Tibial nerve (tissue), 4 donors: ENCODE data around the gene VANGL1.

ENCODE experiments used
- EP300 ChIP-seq, 2 donors: sonication (generic); formaldehyde crosslinking; IDR thresholded peaks; one replicate each; pipeline ENCODE4 v1.6.1; 2017; ENCODE audit warnings: antibody characterized with exemption in 2 of 2, mild to moderate bottlenecking in 1 of 2
- POLR2A ChIP-seq, 2 donors: fragments of 450-650 bp; IDR thresholded peaks; one replicate each; pipeline ENCODE4 v1.6.1; 2017; ENCODE audit warnings: antibody characterized with exemption in 2 of 2, mild to moderate bottlenecking in 2 of 2, moderate library complexity in 2 of 2
- TF ChIP-seq, protein P1 (sequence below), 5 experiments: fragments of 200-600 bp in 3 of 5; fragments of 450-650 bp in 2 of 5; sonication (generic) in 3 of 5; IDR thresholded peaks; one replicate each; pipeline ENCODE4 v1.5.1; 2016 to 2019; ENCODE audit warnings: antibody characterized with exemption in 5 of 5, mild to moderate bottlenecking in 3 of 5, moderate library complexity in 2 of 5

DNA sequence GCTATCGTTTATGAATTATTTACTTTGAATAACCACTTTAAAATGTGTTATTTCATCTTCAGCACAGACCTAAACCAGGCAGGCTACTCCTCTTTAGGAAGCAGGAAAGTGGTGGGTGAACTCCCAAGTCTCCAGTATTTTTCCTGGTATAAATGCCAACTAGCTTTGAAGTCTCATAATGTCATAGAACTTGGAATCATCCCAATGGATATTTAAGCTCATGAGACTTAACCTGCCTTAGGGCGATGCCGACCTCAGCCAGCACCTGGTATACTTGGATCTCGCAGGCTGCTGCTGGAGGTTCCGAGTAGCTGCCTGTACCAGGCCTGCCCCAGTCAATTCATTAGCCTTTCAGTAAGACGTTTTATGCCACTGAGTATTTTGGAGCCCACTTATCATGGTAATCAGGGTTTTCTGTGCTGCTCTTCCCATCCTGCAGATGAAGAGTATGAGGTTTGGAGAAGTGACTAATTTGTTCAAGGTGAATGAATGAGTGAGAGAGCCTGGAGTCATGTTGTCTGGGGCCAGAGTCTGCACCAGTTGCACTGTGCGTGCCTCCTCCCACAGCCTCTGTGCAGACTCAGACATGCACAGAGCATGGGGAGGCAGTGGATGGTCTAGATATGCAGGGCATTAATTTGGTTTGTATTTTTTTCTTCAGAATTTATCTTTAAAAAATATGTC, 34.9 kb downstream of the VANGL1 start:
- TF ChIP-seq, protein P1, sequence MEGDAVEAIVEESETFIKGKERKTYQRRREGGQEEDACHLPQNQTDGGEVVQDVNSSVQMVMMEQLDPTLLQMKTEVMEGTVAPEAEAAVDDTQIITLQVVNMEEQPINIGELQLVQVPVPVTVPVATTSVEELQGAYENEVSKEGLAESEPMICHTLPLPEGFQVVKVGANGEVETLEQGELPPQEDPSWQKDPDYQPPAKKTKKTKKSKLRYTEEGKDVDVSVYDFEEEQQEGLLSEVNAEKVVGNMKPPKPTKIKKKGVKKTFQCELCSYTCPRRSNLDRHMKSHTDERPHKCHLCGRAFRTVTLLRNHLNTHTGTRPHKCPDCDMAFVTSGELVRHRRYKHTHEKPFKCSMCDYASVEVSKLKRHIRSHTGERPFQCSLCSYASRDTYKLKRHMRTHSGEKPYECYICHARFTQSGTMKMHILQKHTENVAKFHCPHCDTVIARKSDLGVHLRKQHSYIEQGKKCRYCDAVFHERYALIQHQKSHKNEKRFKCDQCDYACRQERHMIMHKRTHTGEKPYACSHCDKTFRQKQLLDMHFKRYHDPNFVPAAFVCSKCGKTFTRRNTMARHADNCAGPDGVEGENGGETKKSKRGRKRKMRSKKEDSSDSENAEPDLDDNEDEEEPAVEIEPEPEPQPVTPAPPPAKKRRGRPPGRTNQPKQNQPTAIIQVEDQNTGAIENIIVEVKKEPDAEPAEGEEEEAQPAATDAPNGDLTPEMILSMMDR (IDR thresholded peaks at IDR 0.05) = no peak
- TF ChIP-seq POLR2A (IDR thresholded peaks at IDR 0.05) (no peak), EP300 (IDR thresholded peaks at IDR 0.05) (no peak)
